CD4-positive, alpha-beta T cell treated with Interleukin-10 for 1 hour (primary cell): ENCODE results near the gene STAT3.
"Not testable (repeated sequence)": the region's sequence is repeated elsewhere in the genome, so short reads cannot be mapped to it uniquely, and the experiment has no call there.

Source experiments
- DNase-seq: peaks from one replicate; pipeline ENCODE4 v3.0.0-alpha.2; 2020

STAT3 gene

GRCh38 chr17:42312285-42313130 lies 75.7 kb downstream of the STAT3 start:
- peak; percentile 80 for DNase-seq

DNA sequence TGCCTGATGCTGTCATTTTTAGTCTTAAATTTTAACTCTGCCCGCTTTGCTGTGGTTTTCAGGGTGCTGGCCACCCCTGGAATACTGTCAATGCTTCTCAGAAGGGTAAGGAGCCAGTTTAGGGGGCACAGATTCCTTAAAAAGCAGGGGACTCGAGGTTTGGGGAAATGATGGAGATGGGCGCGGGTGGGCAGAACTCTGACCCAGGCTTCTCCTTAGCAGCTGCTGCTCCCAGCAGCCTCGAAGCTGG lies 76.3 kb downstream of the STAT3 start:
- DNase-seq = no peak

- DNase-seq = no peak
Observed at GRCh38 chr17:42311240-42312034, 76.8 kb downstream of the STAT3 start.

DNA sequence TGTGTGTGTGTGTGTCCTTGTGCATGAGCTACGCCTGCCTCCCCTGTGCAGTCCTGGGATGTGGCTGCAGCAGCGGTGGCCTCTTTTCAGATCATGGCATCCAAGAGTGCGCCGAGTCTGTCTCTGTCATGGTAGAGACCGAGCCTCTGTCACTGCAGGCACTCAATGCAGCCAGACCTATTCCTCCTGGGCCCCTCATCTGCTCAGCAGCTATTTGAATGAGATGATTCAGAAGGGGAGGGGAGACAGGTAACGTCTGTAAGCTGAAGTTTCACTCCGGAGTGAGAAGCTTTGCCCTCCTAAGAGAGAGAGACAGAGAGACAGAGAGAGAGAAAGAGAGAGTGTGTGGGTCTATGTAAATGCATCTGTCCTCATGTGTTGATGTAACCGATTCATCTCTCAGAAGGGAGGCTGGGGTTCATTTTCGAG lies 77.4 kb downstream of the STAT3 start:
- no peak for DNase-seq

DNA sequence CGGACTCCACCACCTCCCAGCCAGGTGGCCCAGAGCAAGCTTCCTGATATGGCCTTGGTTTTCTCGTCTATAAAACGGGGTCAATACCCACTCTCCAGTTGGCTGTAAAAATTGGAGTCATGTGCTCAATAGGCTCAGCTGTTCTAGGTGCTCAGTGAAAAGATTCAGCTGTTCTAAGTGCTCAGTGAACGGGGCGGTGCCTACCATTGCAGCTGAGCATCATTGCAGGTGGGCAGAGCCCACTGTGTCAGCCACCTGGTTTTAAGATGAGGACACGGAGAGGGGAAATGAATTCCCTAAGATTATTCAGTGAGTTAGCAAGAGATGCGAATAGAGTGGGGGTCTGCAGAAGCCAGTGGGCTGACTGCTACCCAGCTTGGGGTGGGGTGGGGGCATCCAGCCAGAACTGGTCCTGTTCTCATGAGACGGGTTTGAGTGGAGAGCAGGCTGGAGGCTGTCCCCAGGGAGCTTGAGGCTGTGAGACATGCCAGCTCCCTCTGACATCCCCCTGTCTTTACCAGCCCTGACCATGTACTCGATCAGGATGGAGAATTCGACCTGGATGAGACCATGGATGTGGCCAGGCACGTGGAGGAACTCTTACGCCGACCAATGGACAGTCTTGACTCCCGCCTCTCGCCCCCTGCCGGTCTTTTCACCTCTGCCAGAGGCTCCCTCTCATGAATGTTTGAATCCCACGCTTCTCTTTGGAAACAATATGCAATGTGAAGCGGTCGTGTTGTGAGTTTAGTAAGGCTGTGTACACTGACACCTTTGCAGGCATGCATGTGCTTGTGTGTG lies 78.1 kb downstream of the STAT3 start:
- DNase-seq = no peak

GRCh38 chr17:42309142-42309541 lies 79.1 kb downstream of the STAT3 start:
- DNase-seq = no peak

GRCh38 chr17:42308446-42308845 lies 79.8 kb downstream of the STAT3 start:
- DNase-seq = no peak

DNA sequence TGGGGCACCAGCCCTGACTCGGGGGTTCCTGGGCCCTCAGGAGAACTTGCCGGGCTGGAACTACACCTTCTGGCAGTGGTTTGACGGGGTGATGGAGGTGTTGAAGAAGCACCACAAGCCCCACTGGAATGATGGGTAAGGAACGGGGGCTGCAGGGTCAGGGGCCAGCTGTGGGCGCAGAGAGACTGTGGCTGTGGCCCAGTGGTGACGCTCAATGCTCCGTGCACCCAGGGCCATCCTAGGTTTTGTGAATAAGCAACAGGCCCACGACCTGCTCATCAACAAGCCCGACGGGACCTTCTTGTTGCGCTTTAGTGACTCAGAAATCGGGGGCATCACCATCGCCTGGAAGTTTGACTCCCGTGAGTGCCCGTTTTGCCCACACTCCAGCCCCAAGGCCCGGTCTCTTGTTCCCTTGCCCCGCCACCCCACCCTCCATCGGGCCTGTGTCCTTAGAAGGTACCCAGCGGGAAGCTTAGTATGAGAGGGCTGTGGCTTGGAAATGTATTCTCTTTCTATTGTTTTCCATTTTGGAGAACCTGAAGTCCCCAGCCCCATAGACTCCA lies 80.8 kb downstream of the STAT3 start:
- no peak for DNase-seq

DNA sequence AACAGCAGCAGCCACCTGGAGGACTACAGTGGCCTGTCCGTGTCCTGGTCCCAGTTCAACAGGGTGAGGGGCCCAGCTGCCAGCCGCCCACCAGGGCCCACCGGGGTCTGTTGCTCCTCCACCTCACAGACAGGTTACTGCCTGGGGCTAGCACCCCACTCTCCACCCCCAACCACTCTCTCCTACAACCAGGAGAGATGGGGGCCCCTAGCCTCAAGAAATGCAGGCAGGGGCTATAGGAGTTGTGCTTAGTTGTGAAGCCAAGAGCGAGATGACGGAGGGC lies 81.9 kb downstream of the STAT3 start:
- DNase-seq = no peak

- no peak for DNase-seq
Observed at GRCh38 chr17:42305543-42306384, 82.5 kb downstream of the STAT3 start.

- DNase-seq = not testable (repeated sequence)
Observed at GRCh38 chr17:42305031-42305330, 83.3 kb downstream of the STAT3 start.

GRCh38 chr17:42304187-42305030 lies 83.8 kb downstream of the STAT3 start:
- no peak for DNase-seq

- DNase-seq = no peak
Observed at GRCh38 chr17:42303694-42304093, 84.5 kb downstream of the STAT3 start.

DNA sequence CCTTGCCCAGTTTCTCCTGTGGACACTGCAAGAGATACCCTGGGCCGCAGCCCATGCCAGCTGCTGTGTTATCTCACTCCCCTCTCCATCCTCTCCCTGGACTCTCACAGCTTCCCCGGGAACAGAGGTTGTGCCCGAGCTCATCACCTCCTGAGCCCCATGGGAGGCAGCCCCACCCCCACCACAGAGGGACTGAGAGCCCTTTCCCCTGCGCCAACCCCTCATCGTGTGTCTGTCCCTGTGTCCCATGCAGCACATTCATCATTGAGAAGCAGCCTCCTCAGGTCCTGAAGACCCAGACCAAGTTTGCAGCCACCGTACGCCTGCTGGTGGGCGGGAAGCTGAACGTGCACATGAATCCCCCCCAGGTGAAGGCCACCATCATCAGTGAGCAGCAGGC lies 87.2 kb downstream of the STAT3 start:
- no peak for DNase-seq

DNA sequence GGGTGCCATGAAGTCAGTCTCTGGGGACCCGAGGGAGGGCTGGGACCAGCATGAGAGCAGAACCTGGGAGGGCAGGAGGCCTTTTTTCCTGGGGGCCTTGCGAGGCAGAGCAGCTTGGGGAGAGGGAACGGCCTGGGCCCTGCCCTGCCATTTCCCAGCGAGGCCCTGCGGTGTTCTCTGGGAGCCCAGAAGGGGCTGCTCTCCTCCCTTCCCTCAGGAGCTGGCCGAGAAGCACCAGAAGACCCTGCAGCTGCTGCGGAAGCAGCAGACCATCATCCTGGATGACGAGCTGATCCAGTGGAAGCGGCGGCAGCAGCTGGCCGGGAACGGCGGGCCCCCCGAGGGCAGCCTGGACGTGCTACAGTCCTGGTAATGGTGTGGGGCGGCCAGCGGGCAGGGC lies 88.3 kb downstream of the STAT3 start:
- not testable (repeated sequence) for DNase-seq

DNA sequence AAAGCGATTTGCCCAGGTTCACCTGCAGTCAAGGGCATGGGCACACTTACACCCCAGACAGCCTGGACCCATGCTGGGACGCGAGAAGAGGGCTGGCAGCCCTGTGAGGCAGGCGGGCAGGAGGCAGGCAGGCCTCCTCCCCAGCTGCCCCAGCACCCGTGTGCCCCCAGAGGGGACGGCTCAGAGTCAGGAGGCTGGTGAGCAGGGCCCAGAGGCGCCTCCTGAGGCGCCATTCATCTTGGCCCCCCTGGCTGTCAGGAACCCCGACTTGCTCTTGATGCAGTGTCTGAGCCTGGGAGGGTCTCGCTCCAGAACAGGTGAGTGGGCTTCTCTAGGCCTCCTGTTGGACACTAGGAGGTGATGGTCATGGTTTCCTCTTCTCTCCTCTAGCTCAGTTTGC lies 88.9 kb downstream of the STAT3 start:
- DNase-seq = not testable (repeated sequence)

GRCh38 chr17:42297775-42298174 lies 90.5 kb downstream of the STAT3 start:
- DNase-seq = not testable (repeated sequence)

DNA sequence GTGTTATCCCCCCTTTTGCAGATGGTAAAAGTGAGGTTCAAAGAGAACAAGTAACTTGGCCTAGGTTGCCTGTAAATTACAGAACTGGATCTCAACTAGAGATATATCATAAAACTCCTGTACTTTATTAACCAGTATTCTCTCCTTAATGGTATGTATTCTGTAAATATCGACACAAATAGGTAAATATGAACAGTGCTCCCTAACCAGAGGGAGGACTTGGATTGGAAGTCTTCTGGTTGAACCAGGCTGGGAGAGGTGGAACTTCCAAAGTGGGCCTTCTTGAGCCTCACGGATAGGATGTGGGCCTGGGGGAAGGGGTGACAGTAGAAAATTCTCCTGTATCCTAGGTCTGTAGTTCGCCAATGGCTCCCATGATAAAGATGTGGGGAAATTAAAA lies 92.2 kb downstream of the STAT3 start:
- DNase-seq = no peak

DNA sequence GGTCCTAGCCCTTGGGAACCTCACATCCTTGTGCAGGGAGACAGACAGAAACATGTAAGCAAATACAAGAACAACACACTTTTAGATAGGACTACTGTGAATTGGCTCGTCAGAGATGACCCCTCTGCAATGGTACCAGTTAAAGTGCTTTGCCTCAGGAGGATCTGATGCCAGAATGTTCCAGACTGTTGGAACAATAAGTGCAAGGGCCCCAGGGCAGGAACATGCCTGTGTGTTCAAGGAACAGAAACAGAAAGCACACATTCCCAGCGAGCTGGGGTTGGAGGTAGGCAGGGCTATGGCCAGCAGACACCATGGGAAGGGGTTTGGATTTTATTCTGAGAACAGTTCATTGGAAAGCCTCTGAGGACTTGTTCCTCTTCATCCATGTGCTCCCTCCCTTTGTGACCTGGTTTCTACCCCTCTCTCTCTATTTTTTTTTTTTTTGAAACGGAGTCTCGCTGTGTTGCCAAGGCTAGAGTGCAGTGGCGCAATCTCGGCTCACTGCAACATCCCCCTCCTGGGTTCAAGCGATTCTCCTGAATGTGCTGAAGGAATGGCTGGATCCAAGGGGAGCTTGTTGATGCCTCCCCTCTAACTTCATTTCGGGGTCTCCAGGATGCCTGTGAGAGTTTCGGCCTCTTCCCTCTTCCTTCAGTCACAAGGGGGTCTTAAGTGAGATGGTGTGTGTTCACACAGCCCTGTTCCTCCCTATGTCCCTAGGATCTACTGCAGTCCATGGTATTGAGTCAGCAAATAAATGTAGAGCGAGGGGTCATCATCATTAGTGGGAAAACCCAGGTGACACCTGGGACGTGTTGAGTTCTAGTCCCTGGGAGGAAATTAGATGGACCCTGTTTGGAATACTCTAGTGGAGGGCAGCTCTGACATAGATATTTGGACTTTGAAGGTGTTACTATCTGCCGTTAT lies 93.5 kb downstream of the STAT3 start:
- no peak for DNase-seq

- DNase-seq = no peak
Observed at GRCh38 chr17:42291129-42291528, 97.1 kb downstream of the STAT3 start.

- DNase-seq = no peak
Observed at GRCh38 chr17:42290577-42290976, 97.7 kb downstream of the STAT3 start.
